NCI-H146 (cell line): ENCODE results near the gene CFAP99.
A peak's percentile ranks its signal among the peaks of the same experiment; 100 is the strongest.
"Not testable (repeated sequence)": the region's sequence is repeated elsewhere in the genome, so short reads cannot be mapped to it uniquely, and the experiment has no call there.

ENCODE experiments used
- DNase-seq: peaks from one replicate; lab custom pipeline; 2025; lab: John Stamatoyannopoulos, UW

CFAP99 gene

GRCh38 chr4:2418650-2419571 is at the start of gene CFAP99:
Gene CFAP99, plus strand, starts transcription at chr4:2418955.
- peak; percentile 96 for DNase-seq

GRCh38 chr4:2370597-2371320 is 48.0 kb upstream of the CFAP99 start:
- DNase-seq = no peak

GRCh38 chr4:2371765-2372487 is 46.8 kb upstream of the CFAP99 start:
- DNase-seq = no peak

- DNase-seq = no peak
These were observed 46.2 kb upstream of the CFAP99 start for GRCh38 chr4:2372488-2373030.

- DNase-seq = no peak
These were observed 45.2 kb upstream of the CFAP99 start for GRCh38 chr4:2373532-2373931.

GRCh38 chr4:2375427-2375826 is 43.3 kb upstream of the CFAP99 start:
- DNase-seq = no peak

DNA sequence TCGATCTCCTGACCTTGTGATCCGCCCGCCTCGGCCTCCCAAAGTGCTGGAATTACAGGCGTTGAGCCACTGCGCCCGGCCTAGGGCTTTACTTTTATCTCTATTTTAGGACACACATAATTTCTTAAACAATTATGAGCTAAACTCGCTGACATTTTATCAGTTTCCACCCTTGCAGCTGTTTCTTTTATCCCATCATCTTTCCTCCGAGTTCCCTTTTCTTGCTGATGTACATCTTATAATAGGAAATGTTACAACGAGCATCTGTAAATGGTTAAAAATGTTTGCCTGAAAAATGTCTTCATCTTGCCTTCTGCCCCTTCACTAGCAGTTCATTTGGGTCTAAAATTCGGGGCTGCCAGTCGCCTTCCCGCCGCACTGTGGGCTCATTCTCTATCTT is 41.5 kb upstream of the CFAP99 start:
- DNase-seq = no peak

GRCh38 chr4:2378401-2378800 is 40.4 kb upstream of the CFAP99 start:
- no peak for DNase-seq

DNA sequence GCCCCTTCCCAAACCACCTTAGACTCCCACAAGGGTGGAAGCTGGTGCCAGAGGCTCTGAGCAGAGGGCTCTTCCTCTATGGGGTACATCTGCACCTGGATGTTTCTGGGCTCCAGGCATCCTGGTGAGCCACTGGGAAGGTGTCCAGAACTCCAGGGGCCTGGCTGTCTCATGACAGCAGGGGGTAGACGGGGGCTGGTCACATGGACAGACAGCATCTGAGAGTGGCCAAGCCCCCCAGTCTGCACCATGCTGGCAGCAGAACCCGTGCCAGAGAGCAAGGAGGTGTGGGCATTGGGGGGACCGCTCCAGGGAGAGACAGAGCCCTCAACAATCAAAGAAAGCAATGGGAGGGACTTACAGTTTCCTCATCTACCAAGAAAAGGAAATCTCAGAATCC is 39.9 kb upstream of the CFAP99 start:
- peak; percentile 20 for DNase-seq

DNA sequence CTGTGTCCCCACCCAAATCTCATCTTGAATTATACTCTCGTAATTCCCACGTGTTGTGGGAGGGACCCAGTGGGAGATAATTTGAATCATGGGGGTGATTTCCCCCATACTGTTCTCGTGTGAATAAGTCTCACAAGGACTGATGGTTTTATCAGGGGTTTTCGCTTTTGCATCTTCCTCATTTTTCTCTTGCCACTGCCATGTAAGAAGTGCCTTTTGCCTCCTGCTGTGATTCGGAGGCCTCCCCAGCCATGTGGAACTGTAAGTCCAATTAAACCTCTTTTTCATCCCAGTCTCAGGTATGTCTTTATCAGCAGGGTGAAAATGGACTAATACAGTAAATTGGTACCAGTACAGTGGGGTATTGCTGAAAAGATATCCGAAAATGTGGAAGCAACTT is 38.2 kb upstream of the CFAP99 start:
- DNase-seq = not testable (repeated sequence)

DNA sequence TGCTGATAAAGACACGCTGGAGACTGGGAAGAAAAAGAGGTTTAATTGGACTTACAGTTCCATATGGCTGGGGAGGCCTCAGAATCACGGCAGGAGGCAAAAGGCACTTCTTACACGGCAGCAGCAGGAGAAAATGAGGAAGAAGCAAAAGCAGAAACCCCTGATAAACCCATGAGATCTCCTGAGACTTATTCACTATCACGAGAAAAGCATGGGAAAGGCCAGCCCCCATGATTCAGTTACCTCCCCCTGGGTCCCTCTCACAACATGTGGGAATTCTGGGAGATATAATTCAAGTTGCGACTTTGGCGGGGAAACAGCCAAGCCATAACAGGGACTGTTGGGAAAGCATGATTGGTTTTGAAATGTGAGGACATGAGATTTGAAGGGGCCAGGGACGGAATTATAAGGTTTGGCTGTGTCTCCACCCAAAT is 36.0 kb upstream of the CFAP99 start:
- DNase-seq = not testable (repeated sequence)

DNA sequence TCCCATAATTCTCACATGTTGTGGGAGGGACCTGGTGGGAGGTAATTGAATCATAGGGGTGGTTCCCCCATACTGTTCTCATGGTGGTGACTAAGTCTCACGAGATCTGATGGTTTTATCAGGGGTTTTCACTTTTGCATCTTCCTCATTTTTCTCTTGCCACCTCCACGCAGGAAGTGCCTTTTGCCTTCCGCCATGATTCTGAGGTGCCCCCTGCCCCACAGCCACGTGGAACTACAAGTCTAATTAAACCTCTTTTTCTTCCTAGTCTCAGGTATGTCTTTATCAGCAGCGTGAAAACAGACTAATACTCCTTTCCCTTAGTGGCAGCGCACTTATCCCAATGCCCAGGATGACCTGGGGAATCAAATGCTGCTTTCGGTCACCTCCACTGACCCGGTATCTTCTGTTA is 35.5 kb upstream of the CFAP99 start:
- not testable (repeated sequence) for DNase-seq

- no peak for DNase-seq
These were observed 35.0 kb upstream of the CFAP99 start for GRCh38 chr4:2383760-2384159.

- DNase-seq = no peak
These were observed 34.5 kb upstream of the CFAP99 start for GRCh38 chr4:2384245-2384644.

GRCh38 chr4:2385516-2385915 is 33.2 kb upstream of the CFAP99 start:
- no peak for DNase-seq

- DNase-seq = no peak
These were observed 32.0 kb upstream of the CFAP99 start for GRCh38 chr4:2386717-2387116.

- DNase-seq = no peak
These were observed 31.5 kb upstream of the CFAP99 start for GRCh38 chr4:2387218-2387617.

DNA sequence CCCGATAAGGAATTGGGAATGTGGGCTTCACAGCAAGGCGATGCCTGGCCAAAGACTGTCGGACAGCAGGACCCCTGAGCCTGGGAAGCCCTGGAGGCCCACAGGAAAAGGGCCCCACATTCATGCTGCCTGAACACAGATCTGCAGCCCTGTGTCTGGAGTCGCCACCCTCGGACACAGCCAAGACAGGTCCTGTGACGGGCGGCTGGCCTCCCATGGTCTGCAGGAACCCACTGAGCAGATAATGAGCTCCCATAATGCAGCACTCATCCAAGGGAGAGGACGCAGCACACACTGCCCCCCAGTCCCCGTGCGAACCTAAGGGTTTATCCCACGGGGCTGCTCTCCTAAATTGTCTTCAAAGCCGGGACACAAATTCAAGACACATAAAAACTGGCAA is 30.9 kb upstream of the CFAP99 start:
- DNase-seq = no peak

DNA sequence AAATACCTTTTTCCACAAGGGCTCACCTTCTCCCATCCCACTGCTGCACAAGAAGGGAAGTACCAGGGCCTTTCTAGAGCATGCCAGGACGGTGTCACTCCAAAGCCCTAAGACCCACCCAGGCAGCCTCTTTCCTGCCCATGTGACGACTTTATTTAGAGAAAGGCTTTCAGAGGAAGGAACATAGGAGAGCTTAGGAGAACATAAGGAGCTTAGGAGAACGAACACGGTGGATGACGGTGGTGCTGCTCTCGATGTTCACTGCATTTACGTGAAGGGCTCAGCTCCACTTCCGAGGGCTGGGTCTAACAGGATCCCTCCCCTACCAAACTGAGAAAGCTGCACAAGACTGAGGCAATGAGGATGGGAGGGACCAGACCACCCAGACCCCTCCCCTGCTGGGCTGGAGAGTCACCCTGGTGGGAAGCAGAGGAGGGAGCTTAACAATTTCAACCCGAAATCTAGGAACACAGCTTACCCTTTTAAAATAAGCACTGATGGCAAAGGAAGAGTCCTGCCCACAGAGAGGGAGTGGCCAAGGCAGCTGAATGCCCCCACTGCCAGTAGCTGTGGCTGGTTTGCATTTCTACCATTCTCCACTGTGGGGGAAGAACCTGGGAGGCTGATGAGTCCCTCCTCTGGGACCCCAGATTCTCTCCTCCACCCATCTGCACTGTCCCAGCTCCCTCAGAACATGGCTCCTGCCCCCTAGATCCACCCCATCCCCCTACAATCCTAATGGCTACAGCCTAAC is 30.1 kb upstream of the CFAP99 start:
- DNase-seq = no peak

DNA sequence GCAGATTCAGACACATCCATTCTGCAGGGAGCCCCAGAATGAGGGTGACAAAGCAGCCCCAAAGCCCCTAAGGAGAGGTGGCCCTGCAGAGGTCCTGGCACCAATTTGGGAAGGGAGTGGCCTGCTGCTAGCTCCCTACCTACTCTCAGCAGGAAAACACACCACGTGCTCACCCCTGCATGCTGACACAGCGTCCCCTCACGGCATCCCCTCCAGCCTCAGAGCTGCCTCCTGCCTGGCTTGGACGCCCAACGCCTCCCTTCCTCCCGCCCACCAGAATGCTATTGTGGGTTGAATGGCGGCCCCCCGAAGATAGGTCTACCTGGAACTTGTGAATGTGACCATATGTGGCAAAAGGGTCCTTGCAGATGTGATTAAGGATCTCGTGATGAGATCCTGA is 29.1 kb upstream of the CFAP99 start:
- DNase-seq = no peak

GRCh38 chr4:2390146-2390545 is 28.6 kb upstream of the CFAP99 start:
- no peak for DNase-seq
